HG03432 (cell line): ENCODE results near the gene HSH2D.
A peak's percentile ranks its signal among the peaks of the same experiment; 100 is the strongest.
"Not testable (repeated sequence)": the region's sequence is repeated elsewhere in the genome, so short reads cannot be mapped to it uniquely, and the experiment has no call there.

Experiments used
- ATAC-seq: cut with Tn5 transposase; IDR thresholded peaks from one replicate; pipeline ENCODE4 v1.9.1; 2021; ENCODE audit warnings: mild to moderate bottlenecking, moderate library complexity; ENCODE audit not compliant: unreplicated experiment

Gene HSH2D

GRCh38 chr19:16143399-16144215, at the start of gene HSH2D:
Gene HSH2D, plus strand, starts transcription at chr19:16143685. Its CDS starts 5,066 bp downstream, at chr19:16148751.
- ATAC-seq, result peak; percentile 55

GRCh38 chr19:16094360-16095070, 49.0 kb upstream of the HSH2D start:
- ATAC-seq, result no peak

- no peak for ATAC-seq
These were observed 48.4 kb upstream of the HSH2D start for GRCh38 chr19:16095071-16095571.

- ATAC-seq, result no peak
These were observed 47.1 kb upstream of the HSH2D start for GRCh38 chr19:16096280-16096855.

- ATAC-seq, result no peak
These were observed 45.1 kb upstream of the HSH2D start for GRCh38 chr19:16098416-16098768.

- no peak for ATAC-seq
These were observed 44.7 kb upstream of the HSH2D start for GRCh38 chr19:16098821-16099220.

GRCh38 chr19:16099314-16099965, 44.0 kb upstream of the HSH2D start:
- ATAC-seq, result not testable (repeated sequence)

GRCh38 chr19:16100524-16100923, 43.0 kb upstream of the HSH2D start:
- ATAC-seq, result no peak

GRCh38 chr19:16104722-16105121, 38.8 kb upstream of the HSH2D start:
- no peak for ATAC-seq

- no peak for ATAC-seq
These were observed 37.4 kb upstream of the HSH2D start for GRCh38 chr19:16106121-16106520.

- peak; percentile 87 for ATAC-seq
These were observed 32.2 kb upstream of the HSH2D start, which contains the start of gene RAB8A for GRCh38 chr19:16111160-16111908. Gene RAB8A, plus strand, starts transcription at chr19:16111889. Its CDS starts 13 bp downstream, at chr19:16111902.

- ATAC-seq, result no peak
These were observed 31.4 kb upstream of the HSH2D start for GRCh38 chr19:16111909-16112752.

GRCh38 chr19:16112778-16113177, 30.7 kb upstream of the HSH2D start:
- no peak for ATAC-seq

- ATAC-seq, result no peak
These were observed 29.8 kb upstream of the HSH2D start for GRCh38 chr19:16113727-16114126.

- ATAC-seq, result no peak
These were observed 28.0 kb upstream of the HSH2D start for GRCh38 chr19:16115301-16116039.

- no peak for ATAC-seq
These were observed 27.4 kb upstream of the HSH2D start for GRCh38 chr19:16116067-16116466.

GRCh38 chr19:16117594-16118033, 25.9 kb upstream of the HSH2D start:
- ATAC-seq, result peak; percentile 28

GRCh38 chr19:16118489-16119033, 24.9 kb upstream of the HSH2D start:
- peak; percentile 80 for ATAC-seq
